Measurements from ENCODE around the gene TMEM247. TPM values are rescaled to one million over a fixed set of nuclear protein-coding genes. Genes with fewer than 3 reads are reported as not detected.
"Not testable (repeated sequence)": the region's sequence is repeated elsewhere in the genome, so short reads cannot be mapped to it uniquely, and the experiment has no call there.

TMEM247 gene
- total RNA-seq, 4 donors from 2014 or later: not detected

- Histone ChIP-seq H3K4me1 (peaks cover 27% of the 10 kb centered on the region), H3K27me3 (no peaks in the 10 kb centered on the region), H3K36me3 (no peaks in the 10 kb centered on the region), H3K4me3 (no peak overlapping the region), H3K9me3 (peaks cover 8% of the 10 kb centered on the region), H3K27ac (no peak overlapping the region)
- DNase-seq (ENCODE audit: low spot score in 2 of 2): no peak
- 66% methylated on average over 7 of the region's 7 CpGs for WGBS
- no peak for TF ChIP-seq POLR2A (IDR thresholded peaks at IDR 0.05)
- TF ChIP-seq EP300 (IDR thresholded peaks at IDR 0.05): no peak
- TF ChIP-seq POLR2AphosphoS5 (IDR thresholded peaks at IDR 0.05): no peak
- no peak for TF ChIP-seq CTCF (IDR thresholded peaks at IDR 0.05)
Observed at GRCh38 chr2:46518861-46519260, 39.5 kb downstream of the TMEM247 start.

GRCh38 chr2:46519265-46519664 is 39.9 kb downstream of the TMEM247 start:
- no peak for DNase-seq (ENCODE audit: low spot score in 2 of 2)
- Histone ChIP-seq H3K36me3 (no peaks in the 10 kb centered on the region), H3K27ac (no peak overlapping the region), H3K9me3 (peaks cover 8% of the 10 kb centered on the region), H3K4me1 (peaks cover 27% of the 10 kb centered on the region), H3K4me3 (no peak overlapping the region), H3K27me3 (no peaks in the 10 kb centered on the region)
- 59% methylated on average over 7 of the region's 7 CpGs for WGBS
- TF ChIP-seq POLR2AphosphoS5 (IDR thresholded peaks at IDR 0.05): no peak
- no peak for TF ChIP-seq EP300 (IDR thresholded peaks at IDR 0.05)
- TF ChIP-seq CTCF (IDR thresholded peaks at IDR 0.05): no peak
- no peak for TF ChIP-seq POLR2A (IDR thresholded peaks at IDR 0.05)

GRCh38 chr2:46520130-46520711 is 40.9 kb downstream of the TMEM247 start:
- H3K27ac ChIP-seq: peak overlapping the region; percentile 62
- no peak for DNase-seq (ENCODE audit: low spot score in 2 of 2)

GRCh38 chr2:46521215-46521683 is 41.9 kb downstream of the TMEM247 start:
- peak overlapping the region; percentile 62 for H3K27ac ChIP-seq
- peaks cover 7% of the 10 kb centered on the region for H3K9me3 ChIP-seq
- H3K4me1 ChIP-seq: peaks cover 27% of the 10 kb centered on the region
- TF ChIP-seq CTCF (IDR thresholded peaks at IDR 0.05): no peak
- peak in 2 of 3 donors; percentile 34 to 74 for TF ChIP-seq POLR2AphosphoS5 (IDR thresholded peaks at IDR 0.05)
- 0% methylated on average over 1 of the region's 2 CpGs for WGBS
- peak; percentile 91 to 93 for DNase-seq (ENCODE audit: low spot score in 2 of 2)
- H3K36me3 ChIP-seq: no peaks in the 10 kb centered on the region
- H3K27me3 ChIP-seq: no peaks in the 10 kb centered on the region
- H3K4me3 ChIP-seq: no peak overlapping the region

More at GRCh38 chr2:46520130-46520711, 40.9 kb downstream of the TMEM247 start:
- TF ChIP-seq POLR2AphosphoS5 (IDR thresholded peaks at IDR 0.05) (no peak), EP300 (IDR thresholded peaks at IDR 0.05) (no peak), POLR2A (IDR thresholded peaks at IDR 0.05) (no peak), CTCF (IDR thresholded peaks at IDR 0.05) (no peak)
- WGBS: 59% methylated on average over 10 of the region's 10 CpGs
- H3K9me3 ChIP-seq: peaks cover 8% of the 10 kb centered on the region
- no peaks in the 10 kb centered on the region for H3K36me3 ChIP-seq
- no peak overlapping the region for H3K4me3 ChIP-seq
- no peaks in the 10 kb centered on the region for H3K27me3 ChIP-seq
- peaks cover 27% of the 10 kb centered on the region for H3K4me1 ChIP-seq

GRCh38 chr2:46522385-46522784 is 43.0 kb downstream of the TMEM247 start:
- not testable (repeated sequence) for H3K27ac ChIP-seq; DNase-seq (ENCODE audit: low spot score in 2 of 2); H3K4me3 ChIP-seq; H3K27me3 ChIP-seq; H3K36me3 ChIP-seq; H3K9me3 ChIP-seq
- H3K4me1 ChIP-seq: peaks cover 27% of the 10 kb centered on the region

All from suprapubic skin (tissue), 4 donors.